ENCODE data around the gene WDR33.

GRCh38 chr2:127807678-127808353 is 3.2 kb downstream of the WDR33 start:
- TF ChIP-seq ZFP3 (CRISPR knock-in tag; IDR thresholded peaks at IDR 0.05) (no peak), ZC3H10 (CRISPR knock-in tag; IDR thresholded peaks at IDR 0.05) (no peak), OSR1 (CRISPR knock-in tag; IDR thresholded peaks at IDR 0.05) (no peak), BACH2 (CRISPR knock-in tag; IDR thresholded peaks at IDR 0.05; ENCODE audit: borderline replicate concordance) (no peak), GLIS3 (CRISPR knock-in tag; IDR thresholded peaks at IDR 0.05) (no peak)

All from SK-N-SH treated with all-trans-retinoic acid at 6 μM for 48 hours (cell line).